ENCODE measurements around the gene LRRC41. TPM values are rescaled to one million over a fixed set of nuclear protein-coding genes. Genes with fewer than 3 reads are reported as not detected.

The LRRC41 gene
- total RNA-seq, 1 experiment from 2014 or later: 38.1 TPM

DNA sequence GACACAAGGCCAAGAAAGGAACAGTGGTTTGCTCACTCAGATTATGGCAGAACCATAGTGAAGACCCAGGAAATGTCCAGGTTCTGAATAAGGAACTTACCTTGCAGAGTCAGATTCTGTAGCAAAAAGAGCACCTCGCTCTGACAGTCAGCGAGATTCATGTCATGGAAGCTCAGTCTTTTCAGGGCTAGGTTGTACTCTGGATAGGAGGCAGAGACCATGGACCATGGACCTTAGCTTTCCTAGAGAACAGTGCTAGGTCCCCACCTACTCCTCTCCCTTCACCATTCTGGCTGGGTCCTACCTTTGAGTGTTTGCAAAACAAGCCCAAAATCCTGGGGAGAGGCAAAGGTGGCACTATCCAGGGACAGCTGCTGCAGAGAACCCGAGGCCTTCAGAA, 23.3 kb downstream of the LRRC41 start:
- H3K9ac ChIP-seq (ENCODE audit: low read length): no peak overlapping the region
- H4K20me1 ChIP-seq (ENCODE audit: insufficient read depth): no peaks in the 10 kb centered on the region
- no peaks in the 10 kb centered on the region for H3K79me2 ChIP-seq (ENCODE audit: insufficient read depth, low read length)
- POLR2A ChIA-PET: no interaction called here
- no peak overlapping the region for H2AFZ ChIP-seq (ENCODE audit: low read depth, low read length, poor library complexity, severe bottlenecking)
- peaks cover 22 to 49% of the 10 kb centered on the region in 2 experiments; a peak in 3 of 4 replicates for H3K36me3 ChIP-seq (ENCODE audit: control insufficient read depth in 1 of 2, insufficient read depth in 2 of 2, low read length in 2 of 2)
- no peaks in the 10 kb centered on the region for H3K9me3 ChIP-seq (ENCODE audit: control insufficient read depth in 1 of 2, insufficient read depth in 1 of 2, low read depth in 1 of 2, low read length in 2 of 2)
- RAD21 ChIA-PET (ENCODE audit: low non-redundant PET in 1 of 2, low total read pairs in 2 of 2, uncharacterized antibody in 2 of 2, unreplicated experiment in 2 of 2): no interaction called here
- ATAC-seq (no peak), DNase-seq (ENCODE audit: low read depth, low spot score) (no peak)
- intact Hi-C loops (cut with micrococcal nuclease): no loop called here
- BruUV-seq (replicated peaks): no TSS peak
- CTCF ChIA-PET: no interaction called here
- H3K27ac ChIP-seq (ENCODE audit: low read depth, low read length): no peak overlapping the region
- TF ChIP-seq ZFX (IDR thresholded peaks at IDR 0.05) (no peak), JUND (IDR thresholded peaks at IDR 0.05) (no peak), ELF1 (IDR thresholded peaks at IDR 0.05; ENCODE audit: borderline replicate concordance, low read depth) (no peak), EZH2phosphoT487 (IDR thresholded peaks at IDR 0.05; ENCODE audit: borderline replicate concordance) (no peak)
- TF ChIP-seq, protein P1, sequence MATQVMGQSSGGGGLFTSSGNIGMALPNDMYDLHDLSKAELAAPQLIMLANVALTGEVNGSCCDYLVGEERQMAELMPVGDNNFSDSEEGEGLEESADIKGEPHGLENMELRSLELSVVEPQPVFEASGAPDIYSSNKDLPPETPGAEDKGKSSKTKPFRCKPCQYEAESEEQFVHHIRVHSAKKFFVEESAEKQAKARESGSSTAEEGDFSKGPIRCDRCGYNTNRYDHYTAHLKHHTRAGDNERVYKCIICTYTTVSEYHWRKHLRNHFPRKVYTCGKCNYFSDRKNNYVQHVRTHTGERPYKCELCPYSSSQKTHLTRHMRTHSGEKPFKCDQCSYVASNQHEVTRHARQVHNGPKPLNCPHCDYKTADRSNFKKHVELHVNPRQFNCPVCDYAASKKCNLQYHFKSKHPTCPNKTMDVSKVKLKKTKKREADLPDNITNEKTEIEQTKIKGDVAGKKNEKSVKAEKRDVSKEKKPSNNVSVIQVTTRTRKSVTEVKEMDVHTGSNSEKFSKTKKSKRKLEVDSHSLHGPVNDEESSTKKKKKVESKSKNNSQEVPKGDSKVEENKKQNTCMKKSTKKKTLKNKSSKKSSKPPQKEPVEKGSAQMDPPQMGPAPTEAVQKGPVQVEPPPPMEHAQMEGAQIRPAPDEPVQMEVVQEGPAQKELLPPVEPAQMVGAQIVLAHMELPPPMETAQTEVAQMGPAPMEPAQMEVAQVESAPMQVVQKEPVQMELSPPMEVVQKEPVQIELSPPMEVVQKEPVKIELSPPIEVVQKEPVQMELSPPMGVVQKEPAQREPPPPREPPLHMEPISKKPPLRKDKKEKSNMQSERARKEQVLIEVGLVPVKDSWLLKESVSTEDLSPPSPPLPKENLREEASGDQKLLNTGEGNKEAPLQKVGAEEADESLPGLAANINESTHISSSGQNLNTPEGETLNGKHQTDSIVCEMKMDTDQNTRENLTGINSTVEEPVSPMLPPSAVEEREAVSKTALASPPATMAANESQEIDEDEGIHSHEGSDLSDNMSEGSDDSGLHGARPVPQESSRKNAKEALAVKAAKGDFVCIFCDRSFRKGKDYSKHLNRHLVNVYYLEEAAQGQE (IDR thresholded peaks at IDR 0.05; ENCODE audit: low read depth): no peak
- H3K4me1 ChIP-seq (ENCODE audit: control insufficient read depth in 1 of 2, insufficient read depth in 2 of 2, low read length in 2 of 2): no peaks in the 10 kb centered on the region
- H3K9me2 ChIP-seq (ENCODE audit: insufficient read depth): no peaks in the 10 kb centered on the region
- no peak overlapping the region for H3K4me3 ChIP-seq (replicated peaks in 1 of 2; ENCODE audit: low read depth in 1 of 2, low read length in 2 of 2)
- H3K27me3 ChIP-seq (ENCODE audit: insufficient read depth, low read length): no peaks in the 10 kb centered on the region
- H3K4me2 ChIP-seq (ENCODE audit: low read length): no peak overlapping the region

DNA sequence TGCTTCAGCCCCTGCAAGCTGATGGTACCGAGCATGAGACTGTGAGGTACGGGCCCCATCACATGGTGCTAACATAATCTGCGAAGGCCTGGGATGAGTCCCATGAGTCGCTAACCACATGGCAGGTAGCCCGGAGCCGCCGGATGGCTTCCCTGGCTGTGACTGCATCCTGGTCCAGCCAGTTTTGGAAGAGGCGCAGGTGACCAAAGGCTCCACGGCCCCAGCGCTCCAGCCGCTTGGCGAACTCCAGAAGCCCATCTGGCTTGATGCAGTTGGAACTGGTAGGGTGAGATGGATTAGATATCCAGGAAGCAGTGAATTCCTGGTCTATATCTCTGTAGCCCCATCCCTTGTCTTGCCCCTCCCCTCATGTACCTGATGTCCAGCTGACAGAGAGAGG, 24.6 kb downstream of the LRRC41 start:
- no peak overlapping the region for H3K9ac ChIP-seq (ENCODE audit: low read length)
- ATAC-seq (peak; percentile 33; the same call in 1 of the 2 replicates), DNase-seq (ENCODE audit: low read depth, low spot score) (no peak)
- TF ChIP-seq SRF (IDR thresholded peaks at IDR 0.05; ENCODE audit: low read depth) (no peak), CBX3 (IDR thresholded peaks at IDR 0.05; ENCODE audit: low read depth) (no peak), POLR2A (IDR thresholded peaks at IDR 0.05; ENCODE audit: borderline replicate concordance, extremely low read depth, insufficient read depth, insufficient read length) (no peak), POLR2AphosphoS5 (IDR thresholded peaks at IDR 0.05; ENCODE audit: low read depth, low read length) (0 out of 2 replicates have a peak, but pooled peaks have one; percentile 13), SP1 (IDR thresholded peaks at IDR 0.05; ENCODE audit: low read depth) (no peak)
- TF ChIP-seq, protein P2, sequence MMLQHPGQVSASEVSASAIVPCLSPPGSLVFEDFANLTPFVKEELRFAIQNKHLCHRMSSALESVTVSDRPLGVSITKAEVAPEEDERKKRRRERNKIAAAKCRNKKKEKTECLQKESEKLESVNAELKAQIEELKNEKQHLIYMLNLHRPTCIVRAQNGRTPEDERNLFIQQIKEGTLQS (IDR thresholded peaks at IDR 0.05): no peak
- RAD21 ChIA-PET (ENCODE audit: low non-redundant PET in 1 of 2, low total read pairs in 2 of 2, uncharacterized antibody in 2 of 2, unreplicated experiment in 2 of 2): no interaction called here
- no peaks in the 10 kb centered on the region for H3K4me1 ChIP-seq (ENCODE audit: control insufficient read depth in 1 of 2, insufficient read depth in 2 of 2, low read length in 2 of 2)
- H4K20me1 ChIP-seq (ENCODE audit: insufficient read depth): no peaks in the 10 kb centered on the region
- no peak overlapping the region for H3K27ac ChIP-seq (ENCODE audit: low read depth, low read length)
- no peak overlapping the region for H3K4me3 ChIP-seq (replicated peaks in 1 of 2; ENCODE audit: low read depth in 1 of 2, low read length in 2 of 2)
- H3K79me2 ChIP-seq (ENCODE audit: insufficient read depth, low read length): no peaks in the 10 kb centered on the region
- no peaks in the 10 kb centered on the region for H3K9me3 ChIP-seq (ENCODE audit: control insufficient read depth in 1 of 2, insufficient read depth in 1 of 2, low read depth in 1 of 2, low read length in 2 of 2)
- H3K9me2 ChIP-seq (ENCODE audit: insufficient read depth): no peaks in the 10 kb centered on the region
- POLR2A ChIA-PET: no interaction called here
- BruUV-seq (replicated peaks): no TSS peak
- H2AFZ ChIP-seq (ENCODE audit: low read depth, low read length, poor library complexity, severe bottlenecking): no peak overlapping the region
- H3K27me3 ChIP-seq (ENCODE audit: insufficient read depth, low read length): no peaks in the 10 kb centered on the region
- intact Hi-C loops (cut with micrococcal nuclease): no loop called here
- no peak overlapping the region for H3K4me2 ChIP-seq (ENCODE audit: low read length)
- H3K36me3 ChIP-seq (ENCODE audit: control insufficient read depth in 1 of 2, insufficient read depth in 2 of 2, low read length in 2 of 2): peaks cover 29 to 61% of the 10 kb centered on the region in 2 experiments; a peak in 3 of 4 replicates
- CTCF ChIA-PET: no interaction called here
